RWPE1 (cell line): Measurements from ENCODE around the gene FKBP2.

Experiments used
- CTCF ChIA-PET: fragments of 350-600 bp; sonication (Branson Sonifier 250); formaldehyde crosslinking; extraction: SDS; loops from one replicate; lab custom pipeline; 2021; lab: Yijun Ruan, JAX
- POLR2A ChIA-PET: fragments of 400-600 bp; formaldehyde crosslinking; extraction: SDS; loops from one replicate; lab custom pipeline; 2020; ENCODE audit warnings: antibody characterized with exemption; ENCODE audit not compliant: low non-redundant PET; lab: Yijun Ruan, JAX
- DNase-seq: peaks from one replicate; pipeline ENCODE4 v3.0.0; 2012; ENCODE audit warnings: low spot score
- H3K27ac ChIP-seq: fragments of 450-650 bp; 2 replicates; pipeline ENCODE4 v1.5.1; 2017
- TF ChIP-seq, protein P1 (sequence below): fragments of 450-650 bp; conservative IDR thresholded peaks from 2 replicates; pipeline ENCODE4 v1.5.1; 2017; ENCODE audit warnings: low read depth, mild to moderate bottlenecking

Gene FKBP2

DNA sequence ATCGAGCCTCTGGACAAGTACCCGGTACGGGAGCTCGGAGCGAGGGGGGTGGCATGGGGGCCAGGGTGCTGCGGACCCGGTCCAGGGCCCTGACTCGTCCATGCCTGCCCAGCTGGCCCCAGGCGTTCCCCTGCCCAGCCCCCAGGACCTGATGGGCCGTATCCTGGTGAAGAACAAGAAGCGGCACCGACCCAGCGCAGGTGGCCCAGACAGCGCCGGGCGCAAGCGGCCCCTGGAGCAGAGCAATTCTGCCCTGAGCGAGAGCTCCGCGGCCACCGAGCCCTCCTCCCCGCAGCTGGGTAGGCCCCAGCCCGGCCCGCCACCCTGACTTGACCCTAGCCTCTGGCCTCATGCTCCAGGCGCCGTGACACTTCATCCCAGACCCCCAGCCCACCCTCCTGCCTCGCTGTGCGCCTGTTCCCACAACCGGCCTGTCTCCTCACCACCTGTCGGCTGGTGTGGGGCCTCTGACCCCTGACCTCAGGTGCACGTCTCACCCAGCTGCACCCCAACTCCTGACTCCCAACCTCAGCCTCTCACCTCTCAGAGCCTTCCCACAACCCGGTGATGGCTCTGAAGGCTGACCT is 18.1 kb downstream of the FKBP2 start:
- ChIA-PET CTCF (interaction anchor here (0.6 to 1.3 kb wide), 3 partner anchors 9 to 484 kb away, joined by 3 read pairs; no protein-coding TSS in a partner anchor), POLR2A (no interaction called here)
- DNase-seq = no peak
- TF ChIP-seq, protein P1, sequence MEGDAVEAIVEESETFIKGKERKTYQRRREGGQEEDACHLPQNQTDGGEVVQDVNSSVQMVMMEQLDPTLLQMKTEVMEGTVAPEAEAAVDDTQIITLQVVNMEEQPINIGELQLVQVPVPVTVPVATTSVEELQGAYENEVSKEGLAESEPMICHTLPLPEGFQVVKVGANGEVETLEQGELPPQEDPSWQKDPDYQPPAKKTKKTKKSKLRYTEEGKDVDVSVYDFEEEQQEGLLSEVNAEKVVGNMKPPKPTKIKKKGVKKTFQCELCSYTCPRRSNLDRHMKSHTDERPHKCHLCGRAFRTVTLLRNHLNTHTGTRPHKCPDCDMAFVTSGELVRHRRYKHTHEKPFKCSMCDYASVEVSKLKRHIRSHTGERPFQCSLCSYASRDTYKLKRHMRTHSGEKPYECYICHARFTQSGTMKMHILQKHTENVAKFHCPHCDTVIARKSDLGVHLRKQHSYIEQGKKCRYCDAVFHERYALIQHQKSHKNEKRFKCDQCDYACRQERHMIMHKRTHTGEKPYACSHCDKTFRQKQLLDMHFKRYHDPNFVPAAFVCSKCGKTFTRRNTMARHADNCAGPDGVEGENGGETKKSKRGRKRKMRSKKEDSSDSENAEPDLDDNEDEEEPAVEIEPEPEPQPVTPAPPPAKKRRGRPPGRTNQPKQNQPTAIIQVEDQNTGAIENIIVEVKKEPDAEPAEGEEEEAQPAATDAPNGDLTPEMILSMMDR = no peak
- peak overlapping the region; percentile 38; the same call in 1 of the 2 replicates for H3K27ac ChIP-seq

DNA sequence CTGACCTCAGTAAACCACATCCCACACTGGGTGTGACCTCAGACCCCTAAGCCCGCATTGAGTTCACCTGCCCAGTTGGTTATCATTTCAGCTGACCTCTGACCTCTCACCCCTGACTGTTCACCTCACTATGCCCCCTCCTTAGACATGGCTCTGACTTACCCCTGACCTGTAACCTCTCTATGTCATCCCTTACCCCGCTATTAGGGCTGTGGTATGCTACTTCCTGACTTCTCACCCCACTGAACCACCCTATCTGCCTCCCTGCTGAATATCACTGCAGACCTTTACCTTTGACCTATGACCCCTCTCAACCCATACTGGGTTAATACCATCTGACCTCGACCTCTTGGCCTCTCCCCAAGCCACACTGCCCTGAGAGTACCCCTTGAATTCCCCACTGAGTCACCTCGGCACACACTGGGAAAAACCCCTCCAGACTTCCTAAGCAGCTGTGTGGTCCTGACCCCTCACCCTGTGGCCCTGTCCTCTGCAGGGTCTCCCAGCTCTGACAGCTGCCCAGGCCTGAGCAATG is 18.7 kb downstream of the FKBP2 start:
- peak overlapping the region; percentile 38 for H3K27ac ChIP-seq
- ChIA-PET CTCF (interaction anchor here (1.3 kb wide), 1 partner anchor 9 kb away, joined by 3 read pairs; no protein-coding TSS in a partner anchor), POLR2A (no interaction called here)
- no peak for DNase-seq
- TF ChIP-seq, protein P1 = no peak

DNA sequence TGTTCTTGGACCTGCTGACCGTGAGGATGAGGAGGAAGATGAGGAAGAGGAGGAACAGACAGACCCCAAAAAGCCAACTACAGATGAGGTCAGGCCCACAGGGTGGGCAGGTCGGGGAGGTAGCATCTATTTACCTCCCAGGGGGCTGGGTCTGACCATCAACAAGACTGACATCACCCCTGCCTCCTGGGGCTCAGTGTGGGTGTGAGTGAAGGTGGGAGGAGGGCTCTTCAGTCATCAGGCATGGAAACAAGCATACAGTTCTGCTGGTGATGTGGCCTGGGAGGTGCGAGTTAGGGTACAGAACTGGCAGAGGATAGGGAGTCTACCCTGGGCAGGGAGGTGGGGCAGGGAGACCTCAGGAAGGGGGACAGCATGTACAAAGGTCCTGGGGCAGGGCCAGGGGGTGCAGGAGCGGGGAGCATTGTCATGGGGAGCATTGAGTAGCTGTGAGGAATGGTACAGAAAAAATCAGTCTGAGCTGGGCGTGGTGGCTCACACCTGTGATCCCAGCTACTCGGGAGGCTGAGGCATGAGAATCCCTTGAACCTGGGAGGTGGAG is 19.3 kb downstream of the FKBP2 start:
- CTCF ChIA-PET = no interaction called here
- TF ChIP-seq, protein P1 = no peak
- H3K27ac ChIP-seq = peak overlapping the region; percentile 38
- POLR2A ChIA-PET = no interaction called here
- DNase-seq = no peak

DNA sequence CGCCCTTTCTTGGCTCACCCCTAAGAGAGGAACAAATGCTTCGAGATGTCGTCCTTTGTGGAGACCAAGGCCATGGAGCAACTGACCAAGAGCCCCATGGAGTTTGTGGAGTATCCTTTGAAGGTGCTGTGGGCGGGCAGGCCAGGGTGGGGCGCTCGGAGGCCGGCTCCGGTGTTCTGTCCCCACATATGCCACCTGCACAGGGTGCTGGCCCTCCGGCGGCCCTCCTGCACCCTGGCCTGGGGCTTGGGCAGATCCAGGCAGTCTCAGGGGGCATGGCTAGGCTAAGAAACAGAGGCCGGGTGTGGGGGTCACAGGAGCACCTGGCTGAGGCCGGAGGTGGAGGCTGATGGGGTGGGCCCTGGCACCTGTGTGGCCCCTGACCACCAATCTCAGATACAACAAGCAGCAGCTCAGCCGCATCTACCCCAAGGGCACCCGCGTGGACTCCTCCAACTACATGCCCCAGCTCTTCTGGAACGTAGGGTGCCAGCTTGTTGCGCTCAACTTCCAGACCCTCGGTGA is 20.7 kb downstream of the FKBP2 start:
- peak overlapping the region; percentile 99 for H3K27ac ChIP-seq
- ChIA-PET CTCF (interaction anchor here (0.5 kb wide), 1 partner anchor 40 kb away, joined by 3 read pairs; no protein-coding TSS in a partner anchor), POLR2A (no interaction called here)
- TF ChIP-seq, protein P1 = no peak
- DNase-seq = no peak

DNA sequence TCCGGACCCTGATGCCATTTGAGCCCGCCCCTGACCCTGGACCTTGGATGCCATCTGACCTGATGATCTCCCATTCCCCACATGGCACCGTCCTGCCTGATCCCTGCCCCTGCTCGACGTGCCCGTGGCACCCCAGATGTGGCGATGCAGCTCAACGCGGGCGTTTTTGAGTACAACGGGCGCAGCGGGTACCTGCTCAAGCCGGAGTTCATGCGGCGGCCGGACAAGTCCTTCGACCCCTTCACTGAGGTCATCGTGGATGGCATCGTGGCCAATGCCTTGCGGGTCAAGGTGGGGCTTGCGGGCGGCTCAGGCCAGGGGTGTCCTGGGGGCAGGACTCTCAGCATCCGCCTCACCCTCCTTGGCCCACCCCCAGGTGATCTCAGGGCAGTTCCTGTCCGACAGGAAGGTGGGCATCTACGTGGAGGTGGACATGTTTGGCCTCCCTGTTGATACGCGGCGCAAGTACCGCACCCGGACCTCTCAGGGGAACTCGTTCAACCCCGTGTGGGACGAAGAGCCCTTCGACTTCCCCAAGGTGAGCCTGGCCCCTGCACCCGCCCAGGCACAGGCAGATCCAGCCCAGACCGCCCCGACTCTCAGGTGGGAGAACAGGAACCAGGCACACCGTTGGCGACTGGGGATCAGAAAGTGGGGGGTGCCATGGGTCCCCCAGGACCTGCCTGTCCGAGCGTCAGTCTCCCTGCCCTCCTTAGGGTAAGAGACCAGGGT is 21.5 kb downstream of the FKBP2 start:
- H3K27ac ChIP-seq = peak overlapping the region; percentile 99
- TF ChIP-seq, protein P1 = no peak
- POLR2A ChIA-PET = no interaction called here
- no peak for DNase-seq
- CTCF ChIA-PET = interaction anchor here (0.5 to 1.8 kb wide), 4 partner anchors 11 to 39 kb away, joined by 3 to 6 read pairs (median 5); partner anchors contain the start of gene PLCB3
